Panc1 (cell line): ENCODE measurements around the gene KCNJ5.

Experiments
- CTCF ChIP-seq: fragments of 450-650 bp; IDR thresholded peaks from 2 replicates; pipeline ENCODE4 v1.5.1; 2017; ENCODE audit warnings: mild to moderate bottlenecking
- POLR2AphosphoS5 ChIP-seq: IDR thresholded peaks from 2 replicates; pipeline ENCODE4 v1.6.1; 2012; ENCODE audit warnings: mild to moderate bottlenecking, low read depth, low read length, moderate library complexity
- REST ChIP-seq, 2 experiments: IDR thresholded peaks; 2 replicates each; pipeline ENCODE4 v1.6.1; 2011 to 2012; ENCODE audit warnings: low read depth in 2 of 2, control low read depth in 1 of 2, low read length in 1 of 2, mild to moderate bottlenecking in 1 of 2, moderate library complexity in 1 of 2; ENCODE audit not compliant: insufficient read depth in 1 of 2
- SIN3A ChIP-seq: IDR thresholded peaks from 2 replicates; pipeline ENCODE4 v1.6.1; 2012; ENCODE audit warnings: low read depth, mild to moderate bottlenecking, low read length, moderate library complexity, borderline replicate concordance; ENCODE audit not compliant: insufficient read depth

GRCh38 chr11:128848815-128849455 lies 42.2 kb upstream of the KCNJ5 start:
- TF ChIP-seq POLR2AphosphoS5 (no peak), CTCF (peak; percentile 92), SIN3A (no peak), REST (IDR thresholded peaks at IDR 0.05; ENCODE audit: insufficient read depth in 1 of 2, low read depth in 2 of 2, low read length in 1 of 2) (no peak)
